Measurements from ENCODE around the gene FCAMR.

GRCh38 chr1:206978259-206978658 is 8.0 kb upstream of the FCAMR start:
- TF ChIP-seq CTCF (IDR thresholded peaks at IDR 0.05; ENCODE audit: low read depth, low read length, missing input control) (no peak), EGR1 (IDR thresholded peaks at IDR 0.05; ENCODE audit: low read depth in 2 of 2) (no peak), GABPA (IDR thresholded peaks at IDR 0.05 in 1 of 2, conservative IDR thresholded peaks at IDR 0.05 in 1 of 2) (no peak)
